Endothelial cell of umbilical vein (primary cell): Measurements from ENCODE around the gene ZNF384. TPM values are rescaled to one million over a fixed set of nuclear protein-coding genes. Genes with fewer than 3 reads are reported as not detected.
A peak's percentile ranks its signal among the peaks of the same experiment; 100 is the strongest.

Experiments
- BruUV-seq: library from RNA; stranded (reverse); fragments of 400-500 nt; replicated peaks from 2 replicates; lab custom pipeline; 2021; lab: Mats Ljungman, UMichigan
- CTCF ChIA-PET: fragments of 300-600, 350-600 bp; sonication (Branson Sonifier 250); formaldehyde crosslinking; loops from one replicate; lab custom pipeline; 2021; ENCODE audit warnings: antibody characterized with exemption, inconsistent platforms; lab: Charles Lee
- POLR2A ChIA-PET: fragments of 300-600, 350-600 bp; sonication (Branson Sonifier 250); formaldehyde crosslinking; loops from one replicate; lab custom pipeline; 2021; ENCODE audit warnings: antibody characterized with exemption, inconsistent platforms; lab: Charles Lee
- DNase-seq: peaks from one replicate; pipeline ENCODE4 v3.0.0-alpha.2; 2011; ENCODE audit warnings: low read depth, low spot score
- FAIRE-seq: peaks from 2 replicates; lab custom pipeline; 2011; peaks lifted over from hg19 to GRCh38; lab: Jason Lieb, UNC
- H2AFZ ChIP-seq: 2 replicates; pipeline ENCODE4 v1.6.0; 2012; ENCODE audit warnings: low read depth, low read length, control low read depth, inconsistent platforms
- H3K27ac ChIP-seq: 2 replicates; pipeline ENCODE4 v1.5.1; 2011; ENCODE audit warnings: low read depth, mild to moderate bottlenecking, control low read depth, low read length, moderate library complexity; ENCODE audit not compliant: insufficient read depth
- H3K27me3 ChIP-seq, 2 experiments: 2 replicates each; pipeline versions ENCODE4 v1.6.0 to v1.6.1; 2011; ENCODE audit warnings: low read length in 2 of 2, mixed read lengths in 1 of 2; ENCODE audit not compliant: control insufficient read depth in 2 of 2, insufficient read depth in 2 of 2
- H3K36me3 ChIP-seq, 2 experiments: 2 replicates in 1 of 2; 3 replicates in 1 of 2; pipeline ENCODE4 v1.5.1; 2011; ENCODE audit warnings: low read length in 2 of 2, mild to moderate bottlenecking in 1 of 2, moderate library complexity in 1 of 2; ENCODE audit not compliant: control insufficient read depth in 2 of 2, insufficient read depth in 2 of 2; ENCODE audit errors: extremely low read depth in 1 of 2
- H3K4me1 ChIP-seq: 3 replicates; pipeline ENCODE4 v1.5.1; 2011; ENCODE audit warnings: mild to moderate bottlenecking, low read length; ENCODE audit not compliant: control insufficient read depth, insufficient read depth; ENCODE audit errors: extremely low read depth
- H3K4me2 ChIP-seq: 2 replicates; pipeline ENCODE4 v1.6.1; 2011; ENCODE audit warnings: low read length, control low read depth, mixed read lengths; ENCODE audit not compliant: insufficient read depth
- H3K4me3 ChIP-seq, 3 experiments: fragments of 200-600 bp in 1 of 3; sonication (generic), shearing (Covaris generic) in 1 of 3; replicated peaks in 1 of 3; 2 replicates each; pipeline ENCODE4 v1.5.1; 2011 to 2016; ENCODE audit warnings: control low read depth in 3 of 3, low read length in 3 of 3, mild to moderate bottlenecking in 2 of 3, inconsistent platforms in 1 of 3, low read depth in 1 of 3, moderate library complexity in 1 of 3; ENCODE audit not compliant: insufficient read depth in 1 of 3
- H3K79me2 ChIP-seq: 2 replicates; pipeline ENCODE4 v1.6.0; 2012; ENCODE audit warnings: low read length, inconsistent platforms; ENCODE audit not compliant: control insufficient read depth, insufficient read depth
- H3K9ac ChIP-seq: replicated peaks from 2 replicates; pipeline ENCODE3; 2011; ENCODE audit warnings: low read length, control low read depth; ENCODE audit not compliant: insufficient read depth; ENCODE audit errors: extremely low read depth
- H3K9me1 ChIP-seq: replicated peaks from 3 replicates; pipeline ENCODE4 v1.6.0; 2011; ENCODE audit warnings: mild to moderate bottlenecking, low read length; ENCODE audit not compliant: control insufficient read depth, insufficient read depth; ENCODE audit errors: extremely low read depth
- H3K9me3 ChIP-seq: replicated peaks from 2 replicates; pipeline ENCODE4 v1.5.1; 2012; ENCODE audit warnings: low read length, inconsistent platforms; ENCODE audit not compliant: control insufficient read depth, insufficient read depth
- H4K20me1 ChIP-seq: replicated peaks from 2 replicates; pipeline ENCODE3; 2011; ENCODE audit warnings: mild to moderate bottlenecking, low read length; ENCODE audit not compliant: control insufficient read depth, insufficient read depth; ENCODE audit errors: extremely low read depth
- EZH2 ChIP-seq: IDR thresholded peaks from 2 replicates; pipeline ENCODE4 v1.6.1; 2012; ENCODE audit warnings: borderline replicate concordance, low read depth, mild to moderate bottlenecking, moderate library complexity, low read length, inconsistent platforms; ENCODE audit not compliant: severe bottlenecking
- FOS ChIP-seq: IDR thresholded peaks from 2 replicates; pipeline ENCODE4 v1.6.1; 2011; ENCODE audit warnings: mild to moderate bottlenecking, low read length, moderate library complexity, borderline replicate concordance; ENCODE audit not compliant: insufficient read depth
- JUN ChIP-seq: IDR thresholded peaks from 2 replicates; pipeline ENCODE4 v1.6.1; 2011; ENCODE audit warnings: borderline replicate concordance, low read depth; ENCODE audit not compliant: insufficient read length, insufficient read depth
- MYC ChIP-seq: IDR thresholded peaks from one replicate; pipeline ENCODE4 v1.6.1; 2011; ENCODE audit warnings: mild to moderate bottlenecking, low read depth, low read length
- POLR2A ChIP-seq: IDR thresholded peaks from 2 replicates; pipeline ENCODE4 v1.6.1; 2012; ENCODE audit warnings: low read depth, mild to moderate bottlenecking, control low read depth, low read length
- POLR2AphosphoS5 ChIP-seq: IDR thresholded peaks from 2 replicates; pipeline ENCODE4 v1.6.1; 2012; ENCODE audit warnings: low read depth, mild to moderate bottlenecking, control low read depth, low read length, moderate library complexity; ENCODE audit not compliant: insufficient read depth
- dilution Hi-C: fragments of 300-500 bp; cut with MboI; formaldehyde crosslinking; loops from one replicate; pipeline ENCODE4 v1.15.0; 2019; ENCODE audit warnings: low sequenced_read_pairs; ENCODE audit not compliant: extremely low pct_ligation_motif_present
- intact Hi-C: fragments of 100-400 bp; cut with micrococcal nuclease; formaldehyde crosslinking; loops from one replicate; pipeline ENCODE4 v1.10.0; 2022
- polyA plus RNA-seq, 4 experiments: library from polyadenylated mRNA; depleted of rRNA in 3 of 4; stranded (reverse) in 3 of 4; unstranded in 1 of 4; fragments of >200 nt; gene quantifications; 2 replicates each; pipeline versions ENCODE4 v1.2.1 to v1.2.3, GENCODE V29; 2011 to 2012; ENCODE audit warnings: missing spikeins in 1 of 4
- total RNA-seq: library from RNA; stranded (reverse); gene quantifications from 2 replicates; pipeline ENCODE4 v1.2.3, GENCODE V29; 2021
- TF ChIP-seq, protein P1 (sequence below), 2 donors: IDR thresholded peaks; 1 replicate in 1 of 2; 2 replicates in 1 of 2; pipeline ENCODE4 v1.5.1; 2011; ENCODE audit warnings: low read length in 2 of 2, mild to moderate bottlenecking in 2 of 2, moderate library complexity in 2 of 2, control low read depth in 1 of 2, inconsistent platforms in 1 of 2, low read depth in 1 of 2; ENCODE audit not compliant: insufficient read depth in 1 of 2; ENCODE audit errors: extremely low read depth in 1 of 2

The ZNF384 gene
- total and polyA plus RNA-seq, 2 donors (not counting 3 experiments of a cell fraction or from before 2014, with no cell fraction given) = 52.8 to 58.3 TPM

- Histone ChIP-seq H3K27me3 (peaks cover 33 to 47% of the 10 kb centered on the region in 2 experiments), H3K9ac (no peak within 1 kb of the TSS), H3K79me2 (no peaks in the 10 kb centered on the region), H3K4me1 (peaks cover 4% of the 10 kb centered on the region), H3K4me2 (peak within 1 kb of the TSS; percentile 40), H4K20me1 (no peaks in the 10 kb centered on the region), H3K9me1 (no peaks in the 10 kb centered on the region), H3K27ac (no peak within 1 kb of the TSS), H3K4me3 (peak within 1 kb of the TSS; percentile 6 to 46 (median 28)), H3K9me3 (no peaks in the 10 kb centered on the region), H2AFZ (peak within 1 kb of the TSS; percentile 65), H3K36me3 (no peaks in the 10 kb centered on the region)
- POLR2A ChIA-PET = no interaction called here
- dilution Hi-C loops (no loop called here), intact Hi-C loops (no loop called here)
- BruUV-seq = no TSS peak
- CTCF ChIA-PET = no interaction called here
- TF ChIP-seq JUN = no peak
- no peak for TF ChIP-seq FOS
- no peak for TF ChIP-seq EZH2
- no peak for TF ChIP-seq POLR2AphosphoS5
- TF ChIP-seq MYC = no peak
- TF ChIP-seq POLR2A = no peak
- DNase-seq (no peak), FAIRE-seq (no peak)
These were observed 11.5 kb upstream of the ZNF384 start, which contains the start of gene PIANP for GRCh38 chr12:6700646-6701051. Gene PIANP, minus strand, starts transcription at chr12:6700815. Its CDS starts 2,754 bp downstream, at chr12:6698061.

DNA sequence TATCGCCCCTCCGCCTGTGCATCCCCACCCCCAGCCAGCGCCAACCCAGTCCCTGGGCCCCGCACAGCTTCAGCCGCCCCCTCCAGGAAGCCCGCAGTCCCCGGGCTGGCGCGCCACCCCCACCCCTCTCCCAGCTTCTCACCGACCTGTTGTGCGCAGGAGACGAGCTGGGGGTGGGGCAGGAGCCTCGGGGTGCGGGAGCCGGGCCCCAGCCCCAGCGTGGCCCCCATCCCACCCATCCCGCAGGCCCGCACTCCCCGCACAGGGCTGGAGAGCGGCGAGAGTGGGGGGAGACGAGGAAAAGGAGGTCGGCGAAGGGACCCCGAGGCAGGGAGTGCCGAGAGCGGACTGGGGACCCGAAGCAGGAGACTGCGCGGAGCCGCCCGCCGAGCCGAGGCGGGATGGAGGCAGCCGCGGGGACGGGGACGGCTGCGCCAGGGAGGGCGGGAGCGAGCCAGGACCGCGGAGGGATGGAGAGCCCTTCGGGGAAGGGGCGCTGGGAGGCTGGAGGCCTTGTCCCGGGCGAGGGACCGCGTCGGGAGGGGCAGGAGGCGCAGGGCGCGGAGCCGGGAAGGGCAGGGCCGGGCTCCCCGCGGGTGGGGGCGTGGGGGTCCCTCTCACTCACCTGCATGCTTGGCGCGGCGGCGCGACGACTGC, 10.9 kb upstream of the ZNF384 start:
- ChIA-PET CTCF (interaction anchor here (2.5 kb wide), 1 partner anchor 16 kb away, joined by 10 read pairs; no protein-coding TSS in a partner anchor), POLR2A (no interaction called here)
- peak overlapping the region; percentile 25 for H3K4me2 ChIP-seq
- H3K79me2 ChIP-seq = no peaks in the 10 kb centered on the region
- FAIRE-seq = no peak
- H3K9me3 ChIP-seq = no peaks in the 10 kb centered on the region
- intact Hi-C loops = loop anchor here (1.0 to 5.0 kb wide), 2 partner anchors 11 to 148 kb away; partner anchors contain the start of gene ZNF384
- dilution Hi-C loops = no loop called here
- peaks cover 4% of the 10 kb centered on the region for H3K4me1 ChIP-seq
- BruUV-seq = no TSS peak
- no peaks in the 10 kb centered on the region for H3K36me3 ChIP-seq
- no peak overlapping the region for H3K27ac ChIP-seq
- no peaks in the 10 kb centered on the region for H3K9me1 ChIP-seq
- peak overlapping the region; percentile 65 for H2AFZ ChIP-seq
- H3K4me3 ChIP-seq = peak overlapping the region; percentile 6 to 46 (median 28)
- TF ChIP-seq, protein P1, sequence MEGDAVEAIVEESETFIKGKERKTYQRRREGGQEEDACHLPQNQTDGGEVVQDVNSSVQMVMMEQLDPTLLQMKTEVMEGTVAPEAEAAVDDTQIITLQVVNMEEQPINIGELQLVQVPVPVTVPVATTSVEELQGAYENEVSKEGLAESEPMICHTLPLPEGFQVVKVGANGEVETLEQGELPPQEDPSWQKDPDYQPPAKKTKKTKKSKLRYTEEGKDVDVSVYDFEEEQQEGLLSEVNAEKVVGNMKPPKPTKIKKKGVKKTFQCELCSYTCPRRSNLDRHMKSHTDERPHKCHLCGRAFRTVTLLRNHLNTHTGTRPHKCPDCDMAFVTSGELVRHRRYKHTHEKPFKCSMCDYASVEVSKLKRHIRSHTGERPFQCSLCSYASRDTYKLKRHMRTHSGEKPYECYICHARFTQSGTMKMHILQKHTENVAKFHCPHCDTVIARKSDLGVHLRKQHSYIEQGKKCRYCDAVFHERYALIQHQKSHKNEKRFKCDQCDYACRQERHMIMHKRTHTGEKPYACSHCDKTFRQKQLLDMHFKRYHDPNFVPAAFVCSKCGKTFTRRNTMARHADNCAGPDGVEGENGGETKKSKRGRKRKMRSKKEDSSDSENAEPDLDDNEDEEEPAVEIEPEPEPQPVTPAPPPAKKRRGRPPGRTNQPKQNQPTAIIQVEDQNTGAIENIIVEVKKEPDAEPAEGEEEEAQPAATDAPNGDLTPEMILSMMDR (IDR thresholded peaks at IDR 0.05; ENCODE audit: extremely low read depth in 1 of 2, insufficient read depth in 1 of 2, low read depth in 1 of 2, low read length in 2 of 2) = no peak
- no peak for TF ChIP-seq MYC
- peak; percentile 90 for TF ChIP-seq EZH2
- H4K20me1 ChIP-seq = no peaks in the 10 kb centered on the region
- H3K9ac ChIP-seq = no peak overlapping the region
- DNase-seq = no peak
- H3K27me3 ChIP-seq = peaks cover 33 to 47% of the 10 kb centered on the region in 2 experiments
